EL (cell line): Measurements from ENCODE around the gene TMCO6.
"Not testable (repeated sequence)": the region's sequence is repeated elsewhere in the genome, so short reads cannot be mapped to it uniquely, and the experiment has no call there.

Source experiments
- DNase-seq: peaks from one replicate; pipeline ENCODE4 v3.0.0-alpha.2; 2016

Gene TMCO6

GRCh38 chr5:140639148-140639981, at the start of gene TMCO6:
TSS of gene TMCO6 (plus strand) at chr5:140639451. CDS start at chr5:140639528, 77 bp downstream.
- DNase-seq: peak; percentile 95

- no peak for DNase-seq
These were observed 48.4 kb upstream of the TMCO6 start for GRCh38 chr5:140590861-140591260.

GRCh38 chr5:140591747-140592372, 47.4 kb upstream of the TMCO6 start:
- DNase-seq: peak; percentile 54

GRCh38 chr5:140593070-140593469, 46.2 kb upstream of the TMCO6 start:
- DNase-seq: not testable (repeated sequence)

- no peak for DNase-seq
These were observed 45.1 kb upstream of the TMCO6 start for GRCh38 chr5:140594169-140594568.

- DNase-seq: no peak
These were observed 43.5 kb upstream of the TMCO6 start for GRCh38 chr5:140595538-140596300.

GRCh38 chr5:140596321-140596741, 42.9 kb upstream of the TMCO6 start:
- no peak for DNase-seq

GRCh38 chr5:140598836-140599235, 40.4 kb upstream of the TMCO6 start:
- no peak for DNase-seq

- DNase-seq: no peak
These were observed 39.2 kb upstream of the TMCO6 start for GRCh38 chr5:140600096-140600495.

- DNase-seq: peak; percentile 17
These were observed 37.1 kb upstream of the TMCO6 start for GRCh38 chr5:140602147-140602546.

- not testable (repeated sequence) for DNase-seq
These were observed 35.9 kb upstream of the TMCO6 start for GRCh38 chr5:140603446-140603698.

- no peak for DNase-seq
These were observed 35.5 kb upstream of the TMCO6 start for GRCh38 chr5:140603734-140604133.

GRCh38 chr5:140605879-140606278, 33.4 kb upstream of the TMCO6 start:
- no peak for DNase-seq

GRCh38 chr5:140607031-140607430, 32.2 kb upstream of the TMCO6 start:
- no peak for DNase-seq

GRCh38 chr5:140608722-140609121, 30.5 kb upstream of the TMCO6 start:
- no peak for DNase-seq

GRCh38 chr5:140609126-140609525, 30.1 kb upstream of the TMCO6 start:
- no peak for DNase-seq

GRCh38 chr5:140611020-140611521, 28.2 kb upstream of the TMCO6 start:
- no peak for DNase-seq

- no peak for DNase-seq
These were observed 16.9 kb upstream of the TMCO6 start for GRCh38 chr5:140622301-140622700.

GRCh38 chr5:140623061-140623460, 16.2 kb upstream of the TMCO6 start:
- not testable (repeated sequence) for DNase-seq

GRCh38 chr5:140624886-140625285, 14.4 kb upstream of the TMCO6 start:
- not testable (repeated sequence) for DNase-seq

GRCh38 chr5:140627972-140628371, 11.3 kb upstream of the TMCO6 start:
- DNase-seq: no peak

- peak; percentile 32 for DNase-seq
These were observed 10.5 kb upstream of the TMCO6 start for GRCh38 chr5:140628711-140629110.

- peak; percentile 84 for DNase-seq
These were observed 8.8 kb upstream of the TMCO6 start for GRCh38 chr5:140630292-140631035.
